VCaP (cell line): ENCODE data around the gene DOCK4.

Source experiments
- H3K27ac ChIP-seq: fragments of 450-650 bp; 2 replicates; pipeline ENCODE4 v1.5.1; 2017
- TF ChIP-seq, protein P1 (sequence below): fragments of 450-650 bp; conservative IDR thresholded peaks from 2 replicates; pipeline ENCODE4 v1.5.1; 2017; ENCODE audit warnings: mild to moderate bottlenecking, moderate library complexity

The DOCK4 gene

DNA sequence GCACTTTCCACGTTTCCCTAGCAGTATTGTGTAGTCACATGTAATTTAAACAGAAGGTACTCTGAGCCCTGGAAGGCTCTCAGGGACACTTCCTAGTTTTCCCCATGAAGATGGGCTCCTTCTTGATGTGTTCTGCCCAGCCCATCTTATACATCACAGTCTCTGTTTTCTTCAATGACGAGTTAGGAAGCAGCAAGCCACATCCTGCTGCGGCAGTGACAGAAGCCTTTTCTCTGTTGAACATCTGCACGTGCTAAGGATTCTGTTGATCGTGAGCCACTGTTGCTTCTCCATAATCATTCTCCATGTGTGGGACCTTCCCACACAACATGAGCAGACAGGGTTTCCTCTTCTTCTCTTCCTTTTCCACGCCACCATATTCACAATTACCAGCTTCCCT, 346.0 kb downstream of the DOCK4 start:
- TF ChIP-seq, protein P1, sequence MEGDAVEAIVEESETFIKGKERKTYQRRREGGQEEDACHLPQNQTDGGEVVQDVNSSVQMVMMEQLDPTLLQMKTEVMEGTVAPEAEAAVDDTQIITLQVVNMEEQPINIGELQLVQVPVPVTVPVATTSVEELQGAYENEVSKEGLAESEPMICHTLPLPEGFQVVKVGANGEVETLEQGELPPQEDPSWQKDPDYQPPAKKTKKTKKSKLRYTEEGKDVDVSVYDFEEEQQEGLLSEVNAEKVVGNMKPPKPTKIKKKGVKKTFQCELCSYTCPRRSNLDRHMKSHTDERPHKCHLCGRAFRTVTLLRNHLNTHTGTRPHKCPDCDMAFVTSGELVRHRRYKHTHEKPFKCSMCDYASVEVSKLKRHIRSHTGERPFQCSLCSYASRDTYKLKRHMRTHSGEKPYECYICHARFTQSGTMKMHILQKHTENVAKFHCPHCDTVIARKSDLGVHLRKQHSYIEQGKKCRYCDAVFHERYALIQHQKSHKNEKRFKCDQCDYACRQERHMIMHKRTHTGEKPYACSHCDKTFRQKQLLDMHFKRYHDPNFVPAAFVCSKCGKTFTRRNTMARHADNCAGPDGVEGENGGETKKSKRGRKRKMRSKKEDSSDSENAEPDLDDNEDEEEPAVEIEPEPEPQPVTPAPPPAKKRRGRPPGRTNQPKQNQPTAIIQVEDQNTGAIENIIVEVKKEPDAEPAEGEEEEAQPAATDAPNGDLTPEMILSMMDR, result no peak
- H3K27ac ChIP-seq, result no peak overlapping the region

DNA sequence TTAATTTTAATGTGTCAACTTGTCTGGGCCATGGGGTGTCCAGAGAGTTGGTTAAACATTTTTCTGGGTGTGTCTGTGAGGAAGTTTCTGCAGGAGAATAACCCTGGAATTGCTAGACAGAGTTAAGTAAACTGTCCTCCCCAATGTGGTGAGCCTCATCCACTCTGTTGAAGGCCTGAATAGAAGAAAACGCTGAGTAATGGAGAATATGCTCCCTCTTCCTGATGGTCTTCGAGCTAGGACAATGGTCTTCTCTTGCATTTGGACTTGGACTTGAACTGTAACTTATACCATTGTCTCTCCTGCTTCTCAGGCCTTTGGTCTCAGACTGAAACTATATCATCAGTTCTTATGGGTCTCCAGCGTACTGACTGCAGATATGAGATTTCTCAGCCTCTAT, 347.9 kb downstream of the DOCK4 start:
- TF ChIP-seq, protein P1, result no peak
- H3K27ac ChIP-seq, result no peak overlapping the region

DNA sequence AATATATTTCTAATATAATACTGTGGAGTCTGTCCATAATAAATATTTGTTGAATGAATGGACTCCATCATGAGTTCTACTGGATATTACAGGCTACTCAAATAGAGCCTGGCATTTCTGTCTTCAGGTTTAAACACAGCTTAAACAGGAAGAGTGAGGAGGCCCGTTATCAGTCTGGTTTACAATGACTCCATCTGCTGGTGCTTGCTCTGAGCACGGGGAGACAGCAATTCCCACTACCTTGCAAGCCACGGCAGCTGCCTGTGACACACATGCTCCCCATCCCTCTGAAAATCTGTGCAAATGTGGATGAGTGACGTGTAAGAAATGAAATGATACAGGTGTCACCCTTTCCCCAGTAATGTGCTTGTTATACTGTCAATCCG, 350.4 kb downstream of the DOCK4 start:
- peak overlapping the region; percentile 68 for H3K27ac ChIP-seq
- TF ChIP-seq, protein P1, result peak; percentile 65

DNA sequence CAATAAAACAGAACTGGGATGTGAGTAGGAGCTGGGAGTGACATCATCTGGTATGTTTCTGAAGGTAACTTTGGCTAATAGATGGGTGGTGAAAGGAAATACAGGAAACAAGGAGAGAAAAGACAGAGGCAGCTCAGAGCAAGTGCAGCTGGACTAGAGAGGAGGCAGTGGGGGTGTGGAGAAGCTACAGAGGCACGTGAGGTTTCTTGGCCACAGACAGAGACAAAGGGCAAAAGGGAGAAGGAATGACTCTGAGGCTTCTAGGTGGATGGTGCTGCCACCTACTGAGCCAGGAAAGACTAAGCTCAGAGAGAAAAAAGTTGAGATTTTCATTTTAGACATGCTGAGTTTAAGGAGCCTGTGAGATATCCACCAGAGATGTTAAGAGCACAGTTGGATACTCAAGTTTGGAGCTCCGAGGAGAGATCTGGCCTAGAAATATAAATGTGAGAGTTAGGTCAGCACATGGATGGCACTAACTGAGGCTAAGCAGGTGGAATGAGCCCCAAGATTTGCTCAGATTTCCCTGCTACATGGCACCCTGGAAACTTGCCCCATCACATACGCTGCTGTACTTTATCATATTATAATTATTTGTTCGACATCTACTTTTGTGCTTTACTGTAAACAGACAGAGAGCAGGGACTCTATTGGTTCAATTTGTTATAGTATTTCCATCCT, 350.9 kb downstream of the DOCK4 start:
- peak overlapping the region; percentile 68 for H3K27ac ChIP-seq
- TF ChIP-seq, protein P1, result peak; percentile 74

DNA sequence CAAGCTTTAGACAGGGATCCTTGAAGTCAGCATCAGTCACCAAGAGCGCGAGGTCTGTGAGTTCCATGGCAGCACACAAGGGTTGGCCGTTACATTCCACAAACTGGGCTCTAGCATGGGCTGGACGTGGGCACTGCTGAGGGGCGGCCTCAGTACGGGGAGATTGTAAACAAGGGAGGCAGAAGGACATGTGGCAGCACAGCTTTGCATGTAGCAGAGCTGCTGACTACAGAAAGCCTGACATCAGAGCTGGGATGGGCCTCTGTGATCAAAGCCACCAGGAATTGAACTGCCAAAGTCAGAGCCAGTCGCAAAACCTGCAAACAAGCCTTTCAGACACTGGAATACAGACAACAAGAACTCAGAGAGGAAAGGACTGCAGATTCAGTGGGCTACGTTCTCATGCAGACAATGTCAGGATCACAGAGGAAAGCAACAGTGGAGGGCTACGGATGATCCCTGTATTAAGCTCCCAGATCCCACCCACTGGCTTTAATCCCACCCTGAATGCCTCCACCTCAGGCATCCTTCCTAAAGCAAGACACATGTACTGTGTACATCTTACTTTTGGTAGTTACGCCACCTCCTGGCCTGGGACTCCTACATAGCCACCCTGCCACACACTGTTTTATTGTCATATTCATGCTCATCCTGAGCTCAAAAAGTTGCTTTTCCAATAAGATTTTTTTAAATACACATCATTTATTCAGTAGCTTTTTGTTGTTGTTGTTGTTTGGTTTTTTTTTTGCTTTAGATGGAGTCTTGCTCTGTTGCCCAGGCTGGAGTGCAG, 352.8 kb downstream of the DOCK4 start:
- peak overlapping the region; percentile 68; the same call in 1 of the 2 replicates for H3K27ac ChIP-seq
- TF ChIP-seq, protein P1, result no peak; the same call in 1 of the 2 replicates

DNA sequence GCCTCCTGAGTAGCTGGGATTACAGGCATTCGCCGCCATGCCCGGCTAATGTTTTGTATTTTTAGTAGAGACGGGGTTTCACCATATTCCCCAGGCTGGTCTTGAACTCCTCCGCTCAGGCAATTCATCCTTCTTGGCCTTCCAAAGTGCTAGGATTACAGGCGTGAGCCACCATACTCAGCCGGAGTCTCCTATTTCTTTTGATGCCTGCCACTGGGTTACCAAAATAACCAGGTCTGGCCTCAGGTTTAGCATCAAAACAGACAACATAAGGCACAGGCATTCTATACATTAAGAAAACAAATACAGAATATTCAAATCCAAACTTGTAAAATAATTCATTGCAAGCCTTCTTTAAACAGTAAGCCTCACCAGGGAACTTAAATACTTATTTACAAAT, 354.1 kb downstream of the DOCK4 start:
- TF ChIP-seq, protein P1, result no peak
- no peak overlapping the region for H3K27ac ChIP-seq

DNA sequence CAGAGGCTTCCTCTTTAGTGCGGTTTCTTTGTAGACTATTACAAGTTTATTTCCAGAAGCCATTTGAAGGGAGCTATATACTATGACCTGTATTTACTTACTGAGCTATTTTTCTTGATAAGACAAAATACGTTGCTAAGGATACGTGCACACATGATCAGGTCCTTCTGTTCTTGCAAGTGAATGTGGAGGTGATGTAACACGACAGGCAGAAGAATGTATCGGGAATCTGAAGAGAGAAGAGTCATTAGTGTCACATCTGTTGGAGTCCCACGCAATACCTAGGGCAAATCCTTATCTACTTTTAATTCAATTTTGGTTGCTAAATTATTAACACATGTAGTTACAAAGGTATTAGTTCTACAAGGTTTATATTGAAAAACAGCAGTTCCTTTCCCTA, 359.3 kb downstream of the DOCK4 start:
- H3K27ac ChIP-seq, result no peak overlapping the region
- TF ChIP-seq, protein P1, result no peak
